ENCODE results near the gene ADH1C. TPM values are rescaled to one million over a fixed set of nuclear protein-coding genes. Genes with fewer than 3 reads are reported as not detected.

The ADH1C gene
- total RNA-seq, 1 donor from 2014 or later = not detected

DNA sequence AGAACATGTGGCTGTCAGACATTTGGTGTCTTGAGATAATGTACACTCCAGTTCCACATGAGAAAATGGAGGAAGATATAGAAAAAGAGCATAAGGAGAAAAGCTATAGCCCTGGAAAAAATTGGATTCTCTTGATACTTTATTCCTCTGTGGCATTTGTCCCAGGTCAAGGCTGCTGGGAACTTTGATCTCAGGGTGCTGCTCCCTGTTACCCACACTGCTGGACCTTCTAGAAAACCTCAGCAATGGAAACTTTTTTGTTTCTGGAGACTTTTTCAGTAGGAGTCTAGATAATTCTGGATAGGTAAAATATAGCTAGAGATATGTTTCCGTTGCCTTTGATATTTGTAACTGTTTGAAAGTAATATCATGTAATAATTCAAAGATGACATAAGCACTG, 11.1 kb downstream of the ADH1C start:
- TF ChIP-seq, protein P1, sequence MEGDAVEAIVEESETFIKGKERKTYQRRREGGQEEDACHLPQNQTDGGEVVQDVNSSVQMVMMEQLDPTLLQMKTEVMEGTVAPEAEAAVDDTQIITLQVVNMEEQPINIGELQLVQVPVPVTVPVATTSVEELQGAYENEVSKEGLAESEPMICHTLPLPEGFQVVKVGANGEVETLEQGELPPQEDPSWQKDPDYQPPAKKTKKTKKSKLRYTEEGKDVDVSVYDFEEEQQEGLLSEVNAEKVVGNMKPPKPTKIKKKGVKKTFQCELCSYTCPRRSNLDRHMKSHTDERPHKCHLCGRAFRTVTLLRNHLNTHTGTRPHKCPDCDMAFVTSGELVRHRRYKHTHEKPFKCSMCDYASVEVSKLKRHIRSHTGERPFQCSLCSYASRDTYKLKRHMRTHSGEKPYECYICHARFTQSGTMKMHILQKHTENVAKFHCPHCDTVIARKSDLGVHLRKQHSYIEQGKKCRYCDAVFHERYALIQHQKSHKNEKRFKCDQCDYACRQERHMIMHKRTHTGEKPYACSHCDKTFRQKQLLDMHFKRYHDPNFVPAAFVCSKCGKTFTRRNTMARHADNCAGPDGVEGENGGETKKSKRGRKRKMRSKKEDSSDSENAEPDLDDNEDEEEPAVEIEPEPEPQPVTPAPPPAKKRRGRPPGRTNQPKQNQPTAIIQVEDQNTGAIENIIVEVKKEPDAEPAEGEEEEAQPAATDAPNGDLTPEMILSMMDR (IDR thresholded peaks at IDR 0.05) = no peak
- no peaks in the 10 kb centered on the region for H3K9me3 Mint-ChIP-seq (ENCODE audit: low read depth)
- H3K4me1 Mint-ChIP-seq (ENCODE audit: low read depth) = no peaks in the 10 kb centered on the region

DNA sequence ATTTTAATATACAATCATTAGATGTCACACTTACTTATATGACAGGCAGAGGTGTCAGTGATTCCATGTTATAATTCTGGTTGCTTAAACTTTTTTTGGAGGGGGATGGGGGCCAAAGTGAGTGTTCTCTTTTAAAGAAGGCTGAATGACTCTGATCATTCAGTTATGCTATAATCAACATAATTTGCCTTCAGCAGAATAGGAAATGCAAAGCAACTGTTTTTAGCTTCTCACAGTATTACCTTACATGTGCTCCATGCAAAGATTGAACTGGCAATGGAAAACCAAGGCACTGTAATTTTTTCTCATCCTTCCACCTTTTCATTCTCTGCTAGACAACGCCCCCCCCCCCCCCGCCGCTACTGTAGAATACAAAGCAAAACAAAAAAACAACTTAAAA, 13.4 kb downstream of the ADH1C start:
- H3K27ac Mint-ChIP-seq (ENCODE audit: unreplicated experiment) = no peak overlapping the region
- H3K9me3 Mint-ChIP-seq (ENCODE audit: low read depth) = no peaks in the 10 kb centered on the region
- H3K4me3 Mint-ChIP-seq (ENCODE audit: unreplicated experiment) = no peak overlapping the region
- H3K36me3 Mint-ChIP-seq (ENCODE audit: low read depth) = no peaks in the 10 kb centered on the region
- TF ChIP-seq, protein P1 (IDR thresholded peaks at IDR 0.05) = no peak
- DNase-seq (ENCODE audit: low spot score) = no peak
- H3K4me1 Mint-ChIP-seq (ENCODE audit: low read depth) = no peaks in the 10 kb centered on the region
- peaks cover 2% of the 10 kb centered on the region for H3K27me3 Mint-ChIP-seq (ENCODE audit: low read depth)

More for the DNA sequence above, 11.1 kb downstream of the ADH1C start:
- Mint-ChIP-seq H3K27ac (ENCODE audit: unreplicated experiment) (no peak overlapping the region), H3K4me3 (ENCODE audit: unreplicated experiment) (no peak overlapping the region), H3K36me3 (ENCODE audit: low read depth) (no peaks in the 10 kb centered on the region), H3K27me3 (ENCODE audit: low read depth) (peaks cover 6% of the 10 kb centered on the region)
- DNase-seq (ENCODE audit: low spot score) = no peak

DNA sequence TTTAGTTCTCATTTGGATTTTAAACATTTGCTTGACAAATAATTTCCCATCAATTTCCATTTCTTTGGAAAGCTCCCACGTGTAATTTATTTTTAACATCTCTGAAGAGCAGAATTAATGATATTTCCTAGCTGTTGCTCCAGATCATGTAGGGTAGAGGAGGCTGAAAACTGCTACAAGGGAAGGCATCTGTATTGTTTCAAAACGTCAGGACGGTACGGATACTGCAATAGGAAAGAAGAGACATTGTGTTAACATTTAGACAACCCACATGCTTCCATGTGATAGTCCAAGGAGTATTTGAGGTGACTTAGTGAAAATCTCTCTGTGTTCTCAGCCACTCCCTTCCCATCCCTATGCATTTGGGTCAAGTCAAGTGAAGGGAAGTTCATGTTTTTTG, 16.0 kb downstream of the ADH1C start:
- Mint-ChIP-seq H3K4me3 (ENCODE audit: unreplicated experiment) (no peak overlapping the region), H3K27me3 (ENCODE audit: low read depth) (peaks cover 2% of the 10 kb centered on the region), H3K36me3 (ENCODE audit: low read depth) (no peaks in the 10 kb centered on the region), H3K9me3 (ENCODE audit: low read depth) (no peaks in the 10 kb centered on the region), H3K27ac (ENCODE audit: unreplicated experiment) (no peak overlapping the region), H3K4me1 (ENCODE audit: low read depth) (no peaks in the 10 kb centered on the region)
- TF ChIP-seq, protein P1 (IDR thresholded peaks at IDR 0.05) = no peak
- no peak for DNase-seq (ENCODE audit: low spot score)

DNA sequence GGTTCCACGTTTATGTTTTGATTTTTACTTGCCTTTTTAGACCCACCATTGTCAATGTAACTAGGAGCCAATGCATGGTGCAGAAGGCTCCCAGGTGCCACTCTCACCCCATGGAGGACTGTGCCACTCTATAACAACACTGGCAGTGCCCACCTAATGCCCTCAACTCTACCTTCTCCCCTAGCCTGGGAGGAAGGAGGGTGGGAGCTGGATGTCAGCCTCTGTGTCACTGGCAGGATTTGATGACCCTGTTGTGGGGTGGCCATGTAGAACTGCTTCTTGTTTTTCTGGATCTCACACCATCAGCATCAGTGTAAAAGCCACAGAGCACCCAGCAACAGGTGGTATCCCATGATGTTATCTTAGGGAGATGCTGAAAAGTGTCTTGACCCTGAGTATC, 17.7 kb downstream of the ADH1C start:
- no peak overlapping the region for H3K27ac Mint-ChIP-seq (ENCODE audit: unreplicated experiment)
- TF ChIP-seq, protein P1 (IDR thresholded peaks at IDR 0.05) = no peak
- H3K36me3 Mint-ChIP-seq (ENCODE audit: low read depth) = no peaks in the 10 kb centered on the region
- no peak for DNase-seq (ENCODE audit: low spot score)
- H3K4me1 Mint-ChIP-seq (ENCODE audit: low read depth) = no peaks in the 10 kb centered on the region
- peaks cover 2% of the 10 kb centered on the region for H3K27me3 Mint-ChIP-seq (ENCODE audit: low read depth)
- H3K4me3 Mint-ChIP-seq (ENCODE audit: unreplicated experiment) = no peak overlapping the region
- H3K9me3 Mint-ChIP-seq (ENCODE audit: low read depth) = no peaks in the 10 kb centered on the region

DNA sequence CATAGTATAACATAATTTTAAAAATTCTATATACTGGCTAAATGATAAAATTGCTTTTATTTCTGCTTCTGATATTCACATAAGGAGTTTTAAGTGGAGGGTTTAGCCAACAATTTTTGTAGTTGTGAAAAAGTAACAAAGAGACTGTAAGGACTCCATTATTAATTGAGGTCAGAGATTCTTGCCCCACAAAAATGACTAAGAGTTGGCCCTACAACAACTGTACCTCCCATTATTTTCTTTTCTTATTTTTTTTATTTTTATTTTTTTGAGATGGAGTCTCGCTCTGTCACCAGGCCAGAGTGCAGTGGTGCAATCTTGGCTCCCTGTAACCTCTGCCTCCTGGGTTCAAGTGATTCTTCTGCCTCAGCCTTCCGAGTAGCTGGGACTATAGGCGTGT, 21.9 kb downstream of the ADH1C start:
- no peak for DNase-seq (ENCODE audit: low spot score)
- Mint-ChIP-seq H3K27ac (ENCODE audit: unreplicated experiment) (no peak overlapping the region), H3K27me3 (ENCODE audit: low read depth) (no peaks in the 10 kb centered on the region), H3K4me3 (ENCODE audit: unreplicated experiment) (no peak overlapping the region), H3K36me3 (ENCODE audit: low read depth) (peaks cover 7% of the 10 kb centered on the region), H3K4me1 (ENCODE audit: low read depth) (peaks cover under 1% of the 10 kb centered on the region), H3K9me3 (ENCODE audit: low read depth) (peaks cover 10% of the 10 kb centered on the region)
- TF ChIP-seq, protein P1 (IDR thresholded peaks at IDR 0.05) = no peak

Measured in chondrocyte (in vitro differentiated cells).